Astrocyte (in vitro differentiated cells and primary cell): ENCODE data around the gene STMN1. TPM values are rescaled to one million over a fixed set of nuclear protein-coding genes. Genes with fewer than 3 reads are reported as not detected.

Experiments used
- DNase-seq: peaks from one replicate; pipeline ENCODE4 v3.0.0-alpha.2; 2010; ENCODE audit warnings: low read depth
- FAIRE-seq: peaks from 2 replicates; lab custom pipeline; 2011; peaks lifted over from hg19 to GRCh38; lab: Jason Lieb, UNC
- H2AFZ ChIP-seq: 2 replicates; pipeline ENCODE4 v1.6.0; 2012; ENCODE audit warnings: low read depth, low read length, inconsistent platforms
- H3K27ac ChIP-seq: 2 replicates; pipeline ENCODE4 v1.5.1; 2011; ENCODE audit warnings: low read depth, low read length, inconsistent platforms
- H3K27me3 ChIP-seq: 2 replicates; pipeline ENCODE4 v1.6.0; 2011; ENCODE audit warnings: low read length, inconsistent platforms; ENCODE audit not compliant: insufficient read depth
- H3K36me3 ChIP-seq: 2 replicates; pipeline ENCODE4 v1.5.1; 2011; ENCODE audit warnings: low read length, inconsistent platforms; ENCODE audit not compliant: insufficient read depth
- H3K4me1 ChIP-seq: 2 replicates; pipeline ENCODE4 v1.5.1; 2011; ENCODE audit warnings: low read length, inconsistent platforms; ENCODE audit not compliant: insufficient read depth
- H3K4me2 ChIP-seq: 2 replicates; pipeline ENCODE4 v1.6.0; 2012; ENCODE audit warnings: low read length, inconsistent platforms
- H3K4me3 ChIP-seq: 2 replicates; pipeline ENCODE4 v1.5.1; 2011; ENCODE audit warnings: low read depth, mild to moderate bottlenecking, low read length, inconsistent platforms; ENCODE audit not compliant: insufficient read depth
- H3K79me2 ChIP-seq: 2 replicates; pipeline ENCODE4 v1.6.0; 2012; ENCODE audit warnings: mild to moderate bottlenecking, low read length, inconsistent platforms; ENCODE audit not compliant: insufficient read depth
- H3K9ac ChIP-seq: 2 replicates; pipeline ENCODE4 v1.6.0; 2012; ENCODE audit warnings: mild to moderate bottlenecking, low read length, inconsistent platforms
- H3K9me3 ChIP-seq: 2 replicates; pipeline ENCODE4 v1.5.1; 2012; ENCODE audit warnings: low read depth, mild to moderate bottlenecking, low read length, inconsistent platforms; ENCODE audit not compliant: insufficient read depth
- H4K20me1 ChIP-seq: 2 replicates; pipeline ENCODE4 v1.6.0; 2012; ENCODE audit warnings: low read length, inconsistent platforms; ENCODE audit not compliant: insufficient read depth
- H3K27ac Mint-ChIP-seq: one replicate; pipeline ENCODE4 v1.8.0; 2021; ENCODE audit warnings: mild to moderate bottlenecking, mixed read lengths; ENCODE audit not compliant: unreplicated experiment
- H3K27me3 Mint-ChIP-seq: one replicate; pipeline ENCODE4 v1.8.0; 2021; ENCODE audit warnings: low read depth, mixed read lengths; ENCODE audit not compliant: unreplicated experiment
- H3K36me3 Mint-ChIP-seq: one replicate; pipeline ENCODE4 v1.8.0; 2021; ENCODE audit warnings: low read depth, mixed read lengths; ENCODE audit not compliant: unreplicated experiment
- H3K4me1 Mint-ChIP-seq: one replicate; pipeline ENCODE4 v1.8.0; 2021; ENCODE audit warnings: low read depth, mixed read lengths; ENCODE audit not compliant: unreplicated experiment
- H3K4me3 Mint-ChIP-seq: one replicate; pipeline ENCODE4 v1.8.0; 2021; ENCODE audit warnings: mild to moderate bottlenecking, moderate library complexity, mixed read lengths; ENCODE audit not compliant: unreplicated experiment
- H3K9me3 Mint-ChIP-seq: one replicate; pipeline ENCODE4 v1.8.0; 2021; ENCODE audit warnings: mild to moderate bottlenecking, mixed read lengths; ENCODE audit not compliant: unreplicated experiment
- EZH2 ChIP-seq: IDR thresholded peaks from 2 replicates; pipeline ENCODE4 v1.6.1; 2012; ENCODE audit warnings: mild to moderate bottlenecking, low read length, inconsistent platforms; ENCODE audit not compliant: insufficient read depth
- total RNA-seq: library from RNA; stranded (reverse); gene quantifications from 2 replicates; pipeline ENCODE4 v1.2.1, GENCODE V29; 2021
- TF ChIP-seq, protein P1 (sequence below): IDR thresholded peaks from 2 replicates; pipeline ENCODE4 v1.5.1; 2011; ENCODE audit warnings: low read depth, mild to moderate bottlenecking, inconsistent platforms, low read length, moderate library complexity; ENCODE audit not compliant: insufficient read depth

The STMN1 gene
- total RNA-seq, 1 donor from 2014 or later, result 173 TPM

DNA sequence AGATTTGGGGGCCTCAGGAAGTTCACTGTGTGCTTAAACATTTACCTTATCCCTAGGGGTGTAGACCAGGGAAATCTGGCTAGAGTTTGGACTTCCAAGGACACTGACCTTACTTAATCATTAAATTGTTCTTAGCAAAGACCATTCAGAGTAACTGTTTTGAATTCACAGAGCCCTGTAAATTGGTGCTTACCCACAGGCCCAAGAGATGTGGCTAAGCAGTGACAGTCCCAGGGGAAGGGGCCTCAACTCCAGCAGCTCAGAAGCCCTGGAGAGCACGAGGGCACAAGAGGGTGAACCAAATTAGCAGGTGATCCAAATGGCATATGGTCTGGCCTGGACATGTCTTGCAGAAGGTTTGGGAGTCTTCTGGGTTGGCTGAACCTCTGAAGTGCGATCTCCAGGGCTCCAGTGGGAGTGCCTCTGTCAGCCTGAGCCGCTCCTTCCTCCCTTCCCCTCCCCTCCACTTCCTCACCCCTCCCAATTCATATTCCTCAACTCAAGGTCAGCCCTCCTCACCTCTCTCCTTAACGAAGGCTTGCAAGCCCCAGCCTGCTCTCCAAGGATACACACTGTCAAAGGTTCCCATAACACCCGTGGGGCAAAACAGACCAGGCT lies 35.0 kb downstream of the STMN1 start:
- Histone ChIP-seq H3K9ac (no peak overlapping the region), H3K4me2 (no peak overlapping the region), H4K20me1 (peaks cover 19% of the 10 kb centered on the region), H3K36me3 (no peaks in the 10 kb centered on the region), H3K4me1 (peaks cover 16% of the 10 kb centered on the region), H2AFZ (no peak overlapping the region), H3K79me2 (peaks cover 29% of the 10 kb centered on the region), H3K27me3 (no peaks in the 10 kb centered on the region), H3K27ac (no peak overlapping the region), H3K4me3 (no peak overlapping the region), H3K9me3 (no peaks in the 10 kb centered on the region)
- Mint-ChIP-seq H3K9me3 (no peaks in the 10 kb centered on the region), H3K27ac (no peak overlapping the region), H3K4me1 (peaks cover 2% of the 10 kb centered on the region), H3K36me3 (peaks cover 1% of the 10 kb centered on the region), H3K27me3 (no peaks in the 10 kb centered on the region), H3K4me3 (no peak overlapping the region)
- FAIRE-seq (no peak), DNase-seq (no peak)
- TF ChIP-seq EZH2, result no peak

DNA sequence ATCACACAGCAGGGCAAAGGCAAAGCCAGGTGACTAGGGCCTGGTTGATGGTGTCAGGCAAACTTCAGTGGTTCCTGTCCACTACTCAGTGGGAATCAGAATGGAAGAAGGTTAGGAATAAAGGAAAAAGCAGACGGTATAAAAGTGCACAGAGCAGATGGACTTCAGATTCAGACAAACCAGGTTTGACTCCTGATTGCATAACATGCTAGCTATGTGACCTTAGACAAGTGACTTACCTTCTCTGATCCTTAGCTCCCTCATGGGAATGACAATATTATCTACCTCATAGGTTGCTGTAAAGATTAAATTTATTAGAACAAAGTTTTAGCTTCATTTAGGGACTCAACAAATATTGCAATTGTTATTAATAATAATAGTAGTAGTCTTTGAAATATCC lies 35.6 kb downstream of the STMN1 start:
- no peak overlapping the region for H3K27ac Mint-ChIP-seq
- Histone ChIP-seq H3K36me3 (no peaks in the 10 kb centered on the region), H2AFZ (no peak overlapping the region), H3K9me3 (no peaks in the 10 kb centered on the region), H3K4me3 (no peak overlapping the region), H3K9ac (no peak overlapping the region), H3K4me2 (no peak overlapping the region), H4K20me1 (peaks cover 22% of the 10 kb centered on the region), H3K27me3 (no peaks in the 10 kb centered on the region), H3K4me1 (peaks cover 11% of the 10 kb centered on the region), H3K79me2 (peaks cover 29% of the 10 kb centered on the region), H3K27ac (no peak overlapping the region)
- peaks cover 2% of the 10 kb centered on the region for H3K4me1 Mint-ChIP-seq
- TF ChIP-seq, protein P1, sequence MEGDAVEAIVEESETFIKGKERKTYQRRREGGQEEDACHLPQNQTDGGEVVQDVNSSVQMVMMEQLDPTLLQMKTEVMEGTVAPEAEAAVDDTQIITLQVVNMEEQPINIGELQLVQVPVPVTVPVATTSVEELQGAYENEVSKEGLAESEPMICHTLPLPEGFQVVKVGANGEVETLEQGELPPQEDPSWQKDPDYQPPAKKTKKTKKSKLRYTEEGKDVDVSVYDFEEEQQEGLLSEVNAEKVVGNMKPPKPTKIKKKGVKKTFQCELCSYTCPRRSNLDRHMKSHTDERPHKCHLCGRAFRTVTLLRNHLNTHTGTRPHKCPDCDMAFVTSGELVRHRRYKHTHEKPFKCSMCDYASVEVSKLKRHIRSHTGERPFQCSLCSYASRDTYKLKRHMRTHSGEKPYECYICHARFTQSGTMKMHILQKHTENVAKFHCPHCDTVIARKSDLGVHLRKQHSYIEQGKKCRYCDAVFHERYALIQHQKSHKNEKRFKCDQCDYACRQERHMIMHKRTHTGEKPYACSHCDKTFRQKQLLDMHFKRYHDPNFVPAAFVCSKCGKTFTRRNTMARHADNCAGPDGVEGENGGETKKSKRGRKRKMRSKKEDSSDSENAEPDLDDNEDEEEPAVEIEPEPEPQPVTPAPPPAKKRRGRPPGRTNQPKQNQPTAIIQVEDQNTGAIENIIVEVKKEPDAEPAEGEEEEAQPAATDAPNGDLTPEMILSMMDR, result no peak
- no peak for TF ChIP-seq EZH2
- no peak overlapping the region for H3K4me3 Mint-ChIP-seq
- no peaks in the 10 kb centered on the region for H3K9me3 Mint-ChIP-seq
- H3K36me3 Mint-ChIP-seq, result peaks cover 4% of the 10 kb centered on the region
- FAIRE-seq (no peak), DNase-seq (no peak)
- H3K27me3 Mint-ChIP-seq, result no peaks in the 10 kb centered on the region

DNA sequence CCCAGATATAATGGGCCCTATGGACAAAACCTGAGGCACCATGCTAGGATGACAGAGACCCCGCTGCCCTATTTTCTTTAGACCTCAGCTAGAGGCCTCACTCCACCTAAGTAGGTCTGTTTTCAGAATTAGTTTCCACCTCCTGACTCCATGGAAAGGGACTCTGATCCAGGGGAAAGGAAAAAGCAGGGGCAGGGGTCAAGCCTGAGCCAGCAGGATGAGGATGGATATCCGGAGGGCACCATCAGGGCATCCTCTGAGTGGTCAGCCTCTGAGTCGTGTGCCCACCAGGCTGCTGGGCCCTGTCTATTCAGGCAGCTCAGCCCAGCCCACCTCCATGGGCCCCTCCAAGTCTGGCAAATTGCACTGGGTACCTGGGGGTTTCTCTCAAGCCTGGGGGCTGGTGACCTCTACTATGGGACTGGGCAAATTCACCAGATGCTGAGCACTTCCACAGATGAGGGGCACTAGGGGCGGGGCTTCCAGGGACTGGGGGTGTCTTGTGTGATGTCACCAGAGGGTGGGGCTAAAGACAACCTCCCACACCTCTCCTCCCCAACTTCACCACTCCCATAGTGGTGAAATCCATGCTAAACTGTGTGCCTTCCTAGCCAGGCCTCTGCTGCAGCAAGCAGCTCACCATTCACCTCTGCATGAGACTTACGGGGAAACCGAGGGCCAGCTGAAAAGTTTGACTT lies 36.2 kb downstream of the STMN1 start:
- no peak overlapping the region for H3K9ac ChIP-seq
- no peak overlapping the region for H3K4me3 Mint-ChIP-seq
- no peak for FAIRE-seq

More for the DNA sequence above, 36.2 kb downstream of the STMN1 start:
- TF ChIP-seq, protein P1, result no peak
- TF ChIP-seq EZH2, result no peak
- Histone ChIP-seq H3K4me3 (no peak overlapping the region), H3K4me1 (peaks cover 9% of the 10 kb centered on the region), H2AFZ (no peak overlapping the region), H4K20me1 (peaks cover 22% of the 10 kb centered on the region), H3K79me2 (peaks cover 29% of the 10 kb centered on the region), H3K9me3 (no peaks in the 10 kb centered on the region), H3K36me3 (no peaks in the 10 kb centered on the region), H3K4me2 (no peak overlapping the region), H3K27ac (no peak overlapping the region), H3K27me3 (no peaks in the 10 kb centered on the region)
- DNase-seq, result no peak
- H3K27ac Mint-ChIP-seq, result no peak overlapping the region
- no peaks in the 10 kb centered on the region for H3K27me3 Mint-ChIP-seq
- peaks cover 2% of the 10 kb centered on the region for H3K4me1 Mint-ChIP-seq
- peaks cover 7% of the 10 kb centered on the region for H3K36me3 Mint-ChIP-seq
- H3K9me3 Mint-ChIP-seq, result no peaks in the 10 kb centered on the region
